Ovary (tissue), 3 donors: ENCODE data around the gene CPLX3.

Source experiments
- CTCF ChIP-seq, 3 donors: fragments of 450-650 bp in 2 of 3; fragments of 200-600 bp in 1 of 3; IDR thresholded peaks; one replicate each; pipeline versions ENCODE4 v1.5.1 to v1.8.0; 2016 to 2022; ENCODE audit warnings: antibody characterized with exemption in 3 of 3, mild to moderate bottlenecking in 1 of 3
- POLR2A ChIP-seq: fragments of 450-650 bp; IDR thresholded peaks from one replicate; pipeline ENCODE4 v1.6.1; 2017; ENCODE audit warnings: antibody characterized with exemption, mild to moderate bottlenecking, moderate library complexity
- donor health status: DM: no; HTN: no; CAD: no.

GRCh38 chr15:74787251-74788041 lies 39.0 kb upstream of the CPLX3 start:
- TF ChIP-seq POLR2A (no peak), CTCF (IDR thresholded peaks at IDR 0.05) (no peak)
